Measurements from ENCODE around the gene TMEM250. TPM values are rescaled to one million over a fixed set of nuclear protein-coding genes. Genes with fewer than 3 reads are reported as not detected.

Gene TMEM250
- total RNA-seq, 2 donors from 2014 or later: 25.0 to 29.1 TPM

GRCh38 chr9:136117916-136118319 lies 757 bp downstream of the TMEM250 start:
- DNase-seq (ENCODE audit: low spot score): no peak
- intact Hi-C loops (cut with DNase I): loop anchor here in 1 of 2 donors (2.0 kb wide), 1 partner anchor 65 kb away; no protein-coding TSS in a partner anchor

DNA sequence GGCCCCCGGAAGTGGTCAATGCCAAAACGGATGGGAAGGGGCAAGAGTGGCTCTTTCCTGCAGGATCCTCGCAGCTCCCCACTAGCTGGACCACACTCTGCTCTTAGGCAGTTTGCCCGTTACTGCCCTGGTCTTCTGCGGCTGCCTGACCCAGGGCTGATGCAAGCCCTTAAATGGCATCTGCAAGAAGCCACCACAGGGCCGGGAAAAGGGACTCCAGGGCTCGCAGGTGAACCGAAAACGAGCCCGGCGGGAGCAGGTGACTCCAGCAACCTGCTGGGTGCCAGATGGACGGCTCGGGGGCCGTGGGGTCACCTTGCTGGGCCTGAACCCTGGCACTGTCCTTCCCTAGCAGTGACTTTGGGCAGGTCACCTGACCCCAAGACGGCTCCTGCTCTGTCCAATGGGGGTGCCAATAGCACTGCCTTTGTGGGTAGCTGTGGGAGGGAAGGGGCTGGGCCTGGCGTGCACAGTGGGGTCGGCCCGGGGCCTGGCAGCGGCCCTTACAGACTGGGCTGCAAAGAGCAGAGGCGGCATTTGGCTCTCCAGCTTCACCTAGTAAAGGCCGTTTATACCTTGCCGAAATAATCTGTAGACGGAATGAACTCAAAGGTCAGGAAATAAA lies 1.3 kb downstream of the TMEM250 start:
- intact Hi-C loops (cut with DNase I): no loop called here
- no peak for DNase-seq (ENCODE audit: low spot score)

DNA sequence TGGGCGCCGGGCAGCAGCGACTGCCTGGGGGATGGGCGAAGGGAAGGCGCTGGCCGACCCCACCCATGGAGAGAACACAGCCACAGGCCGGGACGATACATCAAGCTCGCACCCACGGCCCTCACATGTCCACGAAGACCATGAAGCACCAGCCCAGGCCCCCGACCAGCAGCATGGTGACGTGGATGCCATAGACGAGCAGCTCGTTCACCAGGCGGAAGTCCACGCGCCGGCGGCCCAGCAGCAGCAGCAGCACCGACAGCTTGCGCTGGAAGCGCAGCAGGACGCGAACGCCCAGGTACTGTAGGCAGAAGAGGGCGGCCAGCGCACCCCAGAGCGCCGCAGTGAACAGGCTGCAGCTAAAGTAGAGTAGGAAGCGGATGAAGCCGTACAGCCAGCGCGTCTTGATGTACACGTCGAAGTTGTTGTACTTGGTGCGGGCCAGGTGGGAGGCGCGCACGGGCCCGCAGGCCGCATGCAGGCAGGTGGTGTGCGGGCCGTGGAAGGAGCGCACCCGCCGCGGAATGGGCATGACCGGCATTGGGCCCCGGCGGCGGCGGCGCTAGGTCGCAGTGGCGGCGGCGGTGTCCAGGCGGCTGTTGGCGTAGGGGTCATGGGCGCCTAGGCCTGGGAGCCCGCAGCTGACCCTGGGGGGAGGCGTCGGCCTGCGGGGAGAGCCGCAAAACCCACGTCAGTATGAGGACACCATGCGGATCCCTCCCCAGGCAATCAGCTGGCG lies 2.1 kb downstream of the TMEM250 start:
- intact Hi-C loops (cut with DNase I): no loop called here
- no peak for DNase-seq (ENCODE audit: low spot score)

DNA sequence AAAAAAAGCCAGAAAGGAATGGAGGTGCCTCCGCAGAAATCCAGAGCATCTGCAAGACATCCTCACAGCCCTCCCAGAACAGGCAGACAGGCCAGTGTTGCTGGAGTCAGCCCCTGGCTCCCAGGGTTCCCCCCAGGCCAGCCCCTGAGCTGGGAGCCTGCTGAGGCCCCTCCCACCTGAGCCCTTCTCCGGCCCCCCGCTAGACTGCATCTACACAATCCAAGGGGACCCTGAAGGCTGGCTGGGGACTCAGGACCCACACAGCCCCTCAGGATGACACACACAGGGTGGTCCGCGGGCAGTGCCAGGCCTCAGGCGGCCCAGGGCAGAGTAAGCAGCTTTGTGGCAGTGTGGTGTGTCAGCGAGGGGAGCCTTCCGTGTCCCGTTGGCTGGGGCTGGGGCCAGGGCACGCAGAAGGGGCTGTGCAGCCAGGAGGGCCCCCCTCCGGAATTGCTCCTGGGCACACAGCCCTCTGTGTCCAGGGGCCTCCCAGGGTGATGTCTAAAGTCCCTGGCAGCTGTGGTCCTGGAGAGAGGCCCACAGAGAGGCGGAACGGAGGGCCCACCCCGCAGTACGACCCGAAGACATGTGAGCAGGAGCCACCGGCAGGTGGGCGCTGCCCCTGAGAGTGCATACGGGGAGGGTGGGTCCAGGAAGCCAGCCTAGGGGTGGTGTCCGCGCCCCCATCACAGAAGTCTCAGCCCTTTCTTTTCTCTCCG lies 2.9 kb downstream of the TMEM250 start:
- no peak for DNase-seq (ENCODE audit: low spot score)
- intact Hi-C loops (cut with DNase I): loop anchor here in 1 of 2 donors (2.0 kb wide), 1 partner anchor 155 kb away; the partner anchor contains the start of gene UBAC1

GRCh38 chr9:136115206-136115605 lies 3.5 kb downstream of the TMEM250 start:
- no peak for DNase-seq (ENCODE audit: low spot score)
- intact Hi-C loops (cut with DNase I): loop anchor here in 1 of 2 donors (2.0 kb wide), 1 partner anchor 154 kb away; the partner anchor contains the start of gene UBAC1

DNA sequence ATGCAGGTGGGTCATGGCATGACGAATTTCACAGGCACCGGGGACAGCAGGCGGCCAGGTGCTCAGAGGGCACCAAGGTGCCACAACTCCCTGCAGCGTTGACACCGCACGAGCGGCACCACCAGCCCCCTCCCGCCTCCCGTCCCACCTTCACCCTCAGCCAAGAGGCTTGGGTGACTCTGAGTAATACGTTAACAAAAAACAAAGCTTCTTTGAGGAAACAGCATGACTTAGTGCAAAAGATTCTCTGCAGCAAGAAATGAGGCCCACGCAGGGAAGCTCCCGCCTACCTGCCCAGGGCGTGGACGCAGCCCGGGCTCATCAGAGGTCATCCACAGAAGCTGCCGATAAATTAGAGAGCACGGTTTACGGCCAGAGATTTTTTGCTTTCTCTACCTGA lies 4.1 kb downstream of the TMEM250 start:
- no peak for DNase-seq (ENCODE audit: low spot score)
- intact Hi-C loops (cut with DNase I): loop anchor here in 1 of 2 donors (2.0 kb wide), 1 partner anchor 154 kb away; the partner anchor contains the start of gene UBAC1

DNA sequence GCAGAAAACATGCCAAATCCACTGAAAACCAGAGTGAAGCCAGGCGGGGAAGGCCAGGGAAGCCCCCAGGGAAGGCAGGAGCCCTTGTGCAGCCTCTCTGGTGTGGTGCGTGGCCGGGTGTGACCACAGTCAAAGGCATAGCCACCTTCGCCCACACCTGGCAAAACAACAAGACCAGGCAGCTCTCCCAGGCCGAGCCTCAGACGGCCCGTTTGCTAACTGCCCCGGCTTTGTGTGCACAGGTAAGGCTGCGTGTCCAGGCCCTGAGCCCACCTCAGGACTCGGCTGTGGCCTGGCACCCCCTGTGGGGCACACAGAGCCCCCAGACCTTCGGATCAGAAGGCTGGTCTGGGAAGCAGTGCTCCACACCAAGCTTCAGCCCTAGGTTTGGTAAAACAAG lies 6.1 kb downstream of the TMEM250 start:
- intact Hi-C loops (cut with DNase I): no loop called here
- DNase-seq (ENCODE audit: low spot score): no peak

- no peak for DNase-seq (ENCODE audit: low spot score)
- intact Hi-C loops (cut with DNase I): no loop called here
These were observed 6.8 kb downstream of the TMEM250 start for GRCh38 chr9:136111910-136112309.

DNA sequence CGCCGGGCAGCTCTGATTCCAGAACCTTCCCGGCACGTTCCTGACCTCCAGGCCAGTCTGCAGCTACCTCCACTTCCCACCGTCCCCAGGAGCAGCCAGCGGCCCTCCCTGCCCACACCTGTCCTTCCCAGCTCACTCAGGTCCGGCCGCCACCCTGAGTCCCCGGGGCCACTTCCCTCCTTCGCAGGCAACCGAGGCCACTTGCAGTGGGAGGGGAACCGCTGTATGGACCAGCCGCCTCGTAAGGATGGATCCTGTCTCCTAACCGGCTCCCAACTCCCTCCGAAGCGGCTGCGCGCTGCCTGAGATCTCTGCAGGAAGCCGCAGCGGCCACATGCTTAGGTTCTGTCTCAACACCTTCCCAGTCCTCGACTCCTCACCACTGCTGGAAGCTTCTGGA lies 7.5 kb downstream of the TMEM250 start:
- DNase-seq (ENCODE audit: low spot score): no peak
- intact Hi-C loops (cut with DNase I): no loop called here

- intact Hi-C loops (cut with DNase I): no loop called here
- no peak for DNase-seq (ENCODE audit: low spot score)
These were observed 8.3 kb downstream of the TMEM250 start for GRCh38 chr9:136110082-136111061.

DNA sequence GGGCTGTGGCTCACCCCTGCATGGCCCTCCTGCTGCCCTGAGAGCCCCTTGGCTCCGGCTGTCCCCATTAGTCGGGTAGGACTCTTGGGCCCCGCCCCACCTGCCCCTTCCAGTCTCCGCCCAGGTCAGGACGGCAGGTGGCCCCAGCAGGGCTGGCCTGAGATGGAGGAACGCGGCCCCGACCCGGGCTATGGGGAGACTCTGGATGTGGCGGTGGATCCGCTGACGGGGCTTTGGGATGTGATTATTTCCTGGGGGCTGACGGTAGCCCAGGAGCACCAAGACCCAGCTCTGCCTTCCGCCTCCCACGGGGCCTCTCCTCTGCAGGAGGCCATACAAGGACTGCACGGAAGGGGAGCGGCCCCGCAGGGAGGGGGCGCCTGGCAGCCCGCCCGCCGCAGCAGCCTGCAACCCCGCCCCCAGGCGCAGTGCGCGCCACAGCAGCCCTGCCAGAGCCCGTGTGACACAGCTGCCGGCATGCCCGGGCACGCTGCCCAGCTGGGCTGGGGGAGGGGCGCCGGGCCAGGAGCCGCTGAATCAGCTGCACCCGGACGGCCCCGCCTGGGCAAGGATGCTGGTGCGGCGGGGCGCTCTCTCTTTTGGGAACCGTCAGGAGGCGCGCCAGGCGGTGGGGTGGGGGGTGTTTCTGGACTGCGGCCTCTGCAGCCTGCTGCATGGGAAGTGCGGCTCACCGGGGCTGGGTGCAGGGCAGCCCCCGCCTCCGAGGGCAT lies 9.2 kb downstream of the TMEM250 start:
- DNase-seq (ENCODE audit: low spot score): peak; percentile 97
- intact Hi-C loops (cut with DNase I): no loop called here

DNA sequence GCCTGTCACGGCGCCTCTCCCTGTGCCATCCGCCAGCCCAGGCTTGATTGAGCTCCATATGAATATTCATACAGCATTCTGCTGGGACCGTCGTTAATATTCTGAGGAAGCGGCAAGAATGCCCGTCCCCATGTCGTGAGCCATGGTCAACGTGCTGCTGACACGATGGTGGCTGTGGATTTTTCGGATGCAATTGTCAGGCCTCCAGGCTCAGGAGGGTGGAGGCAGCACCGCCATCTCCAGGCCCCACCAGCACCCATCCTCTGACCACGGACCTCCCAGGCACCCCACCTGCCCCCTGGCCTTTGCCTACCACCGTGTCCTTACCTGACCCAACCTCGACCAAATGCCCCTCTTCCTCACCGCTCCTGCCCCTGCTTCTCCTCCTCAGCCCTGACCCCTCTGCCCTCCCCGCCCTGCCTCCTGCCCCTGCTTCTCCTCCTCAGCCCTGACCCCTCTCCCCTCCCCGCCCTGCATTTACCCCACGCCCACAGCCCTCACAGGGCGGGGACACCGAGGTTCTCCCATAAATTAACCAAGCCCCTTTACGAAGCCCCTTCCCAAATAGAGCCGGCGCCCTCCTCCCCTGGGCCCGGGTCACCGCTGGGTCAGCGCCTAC lies 9.9 kb downstream of the TMEM250 start:
- intact Hi-C loops (cut with DNase I): no loop called here
- no peak for DNase-seq (ENCODE audit: low spot score)

- intact Hi-C loops (cut with DNase I): no loop called here
- DNase-seq (ENCODE audit: low spot score): no peak
These were observed 10.6 kb downstream of the TMEM250 start for GRCh38 chr9:136107953-136108647.

DNA sequence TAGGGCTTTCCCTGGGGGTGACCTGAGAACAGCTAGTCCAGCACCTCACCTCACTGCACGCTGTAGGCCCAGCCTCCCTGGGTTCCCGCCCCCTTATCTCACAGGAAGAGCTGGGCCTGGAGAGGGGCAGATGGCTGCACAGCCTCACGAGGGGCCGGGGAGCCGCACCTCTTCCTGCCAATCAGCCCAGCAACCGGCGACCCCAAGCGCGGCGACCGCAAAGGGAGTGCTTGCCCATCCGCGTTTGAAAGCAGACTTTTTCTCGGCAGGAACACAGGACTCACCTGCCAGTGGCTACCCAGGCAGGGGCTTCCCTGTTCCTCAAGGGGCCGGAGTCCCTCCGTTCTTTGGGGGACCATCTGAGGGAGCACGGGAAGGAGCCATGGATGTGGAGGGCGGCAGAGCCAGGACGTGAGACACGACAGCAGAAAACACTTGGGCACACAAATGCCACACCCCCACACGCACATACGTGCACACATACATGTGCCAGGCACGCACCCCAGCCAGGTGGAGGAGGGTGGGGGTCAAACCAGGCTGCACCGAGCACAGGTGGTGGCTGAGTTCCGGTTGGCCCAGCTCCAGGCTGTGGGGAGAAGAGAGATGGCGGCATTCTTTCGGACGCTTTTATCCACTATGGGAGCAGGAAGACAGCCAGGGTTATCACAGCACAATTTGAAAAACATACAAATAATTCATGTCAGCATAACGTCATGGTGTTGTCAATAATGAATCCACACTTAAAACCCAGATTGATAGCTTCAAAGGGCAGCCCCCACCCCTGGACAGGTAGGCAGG lies 11.3 kb downstream of the TMEM250 start:
- intact Hi-C loops (cut with DNase I): no loop called here
- no peak for DNase-seq (ENCODE audit: low spot score)

GRCh38 chr9:136105398-136106135 lies 13.1 kb downstream of the TMEM250 start:
- no peak for DNase-seq (ENCODE audit: low spot score)
- intact Hi-C loops (cut with DNase I): no loop called here

- no peak for DNase-seq (ENCODE audit: low spot score)
- intact Hi-C loops (cut with DNase I): no loop called here
These were observed 13.8 kb downstream of the TMEM250 start for GRCh38 chr9:136104916-136105315.
